CD4-positive, alpha-beta T cell treated with Interleukin-17A for 1 hour (primary cell): ENCODE data around the gene MUC4.
"Not testable (repeated sequence)": the region's sequence is repeated elsewhere in the genome, so short reads cannot be mapped to it uniquely, and the experiment has no call there.

ENCODE experiments used
- DNase-seq: peaks from one replicate; pipeline ENCODE4 v3.0.0-alpha.2; 2020

The MUC4 gene

GRCh38 chr3:195711813-195712534 is 99.8 kb downstream of the MUC4 start:
- no peak for DNase-seq

GRCh38 chr3:195711091-195711812 is 100.5 kb downstream of the MUC4 start:
- DNase-seq: not testable (repeated sequence)

GRCh38 chr3:195710126-195710905 is 101.4 kb downstream of the MUC4 start:
- not testable (repeated sequence) for DNase-seq

- no peak for DNase-seq
Measured at GRCh38 chr3:195709676-195710085, 102.0 kb downstream of the MUC4 start.

- no peak for DNase-seq
Measured at GRCh38 chr3:195708626-195709481, 102.9 kb downstream of the MUC4 start.

DNA sequence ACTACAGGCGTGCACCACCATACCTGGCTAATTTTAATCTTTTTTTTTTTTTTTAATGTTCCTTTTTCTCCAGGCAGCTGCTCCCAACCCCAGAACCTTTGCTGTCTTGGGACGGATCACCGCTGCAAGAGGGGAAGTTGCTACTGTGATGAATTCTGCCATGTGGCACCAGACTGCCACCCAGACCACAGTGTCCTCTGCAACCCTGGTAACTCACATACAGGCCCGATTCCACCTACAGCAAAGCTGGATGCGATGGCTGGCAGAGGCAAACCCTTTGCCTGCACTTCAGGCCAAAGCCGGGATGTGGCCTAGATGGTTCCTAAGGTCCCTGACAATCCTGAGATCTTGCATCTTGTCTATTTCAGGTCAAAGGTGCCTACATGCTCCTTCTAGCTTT is 103.7 kb downstream of the MUC4 start:
- DNase-seq: no peak

- no peak for DNase-seq
Measured at GRCh38 chr3:195705081-195705991, 106.4 kb downstream of the MUC4 start.

- no peak for DNase-seq
Measured at GRCh38 chr3:195704433-195704999, 107.2 kb downstream of the MUC4 start.

DNA sequence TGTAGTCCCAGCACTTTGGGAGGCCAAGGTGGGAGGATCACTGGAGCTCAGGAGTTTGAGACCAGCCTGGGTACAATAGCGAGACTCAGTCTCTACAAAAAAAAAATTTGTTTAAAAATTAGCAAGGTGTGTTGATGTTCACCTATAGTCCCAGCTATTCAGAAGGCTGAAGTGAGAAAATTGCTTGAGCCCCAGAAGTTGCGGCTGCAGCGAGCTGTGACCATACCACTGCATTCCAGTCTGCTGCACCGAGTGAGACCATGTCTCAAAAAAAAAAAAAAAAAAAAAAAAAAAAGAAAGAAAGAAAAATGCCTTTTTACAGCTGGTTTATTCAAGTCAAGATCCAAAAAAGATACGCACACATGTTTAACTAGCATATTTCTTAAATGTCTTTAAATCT is 108.0 kb downstream of the MUC4 start:
- DNase-seq: no peak

- no peak for DNase-seq
Measured at GRCh38 chr3:195701042-195701915, 110.5 kb downstream of the MUC4 start.

GRCh38 chr3:195700319-195700718 is 111.4 kb downstream of the MUC4 start:
- DNase-seq: no peak

DNA sequence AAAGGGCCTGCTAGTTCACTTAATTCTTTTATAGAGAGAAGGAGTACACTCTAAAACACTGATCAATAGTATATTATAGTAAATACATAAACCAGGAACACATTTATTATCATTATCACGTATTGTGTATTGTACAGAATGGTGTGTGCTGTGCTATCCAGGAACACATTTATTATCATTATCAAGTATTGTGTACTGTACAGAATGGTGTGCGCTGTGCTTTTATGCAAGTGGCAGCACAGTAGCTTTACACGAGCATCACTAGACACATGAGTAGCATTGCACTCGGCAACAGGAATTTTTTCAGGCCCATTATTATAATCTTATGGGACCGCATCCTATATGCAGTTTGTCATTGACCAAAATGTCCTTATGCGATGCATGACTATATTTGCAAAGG is 111.9 kb downstream of the MUC4 start:
- no peak for DNase-seq

DNA sequence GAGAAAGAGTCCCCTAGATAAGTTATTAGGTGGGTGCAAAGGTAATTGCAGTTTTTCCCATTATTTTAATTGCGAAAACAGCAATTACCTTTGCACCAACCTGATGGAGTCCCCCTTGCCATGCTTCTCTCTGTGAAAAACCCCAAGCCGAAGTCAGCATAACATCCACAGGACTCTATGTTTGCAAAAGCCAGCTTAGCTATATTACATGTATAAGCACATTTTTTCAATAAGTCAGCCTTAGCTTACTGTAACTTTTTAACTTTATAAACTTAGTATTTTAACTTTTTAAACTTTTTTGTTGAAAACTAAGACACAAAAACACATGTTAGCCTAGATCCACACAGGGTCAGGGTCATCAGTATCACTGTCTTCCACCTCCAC is 112.3 kb downstream of the MUC4 start:
- no peak for DNase-seq

- no peak for DNase-seq
Measured at GRCh38 chr3:195698647-195699387, 112.9 kb downstream of the MUC4 start.

- DNase-seq: no peak
Measured at GRCh38 chr3:195698325-195698646, 113.4 kb downstream of the MUC4 start.

- DNase-seq: no peak
Measured at GRCh38 chr3:195697582-195698324, 114.0 kb downstream of the MUC4 start.
